22Rv1 (cell line): ENCODE results near the gene RHOC.
"Not testable (repeated sequence)": the region's sequence is repeated elsewhere in the genome, so short reads cannot be mapped to it uniquely, and the experiment has no call there.

Source experiments
- H3K27ac ChIP-seq: fragments of 450-650 bp; 2 replicates; pipeline ENCODE4 v1.5.1; 2017
- ZFX ChIP-seq: fragments of 450-650 bp; IDR thresholded peaks from 2 replicates; pipeline ENCODE4 v1.6.1; 2017; ENCODE audit warnings: antibody characterized with exemption, borderline replicate concordance
- TF ChIP-seq, protein P1 (sequence below): fragments of 450-650 bp; IDR thresholded peaks from 2 replicates; pipeline ENCODE4 v1.5.1; 2017; ENCODE audit warnings: mild to moderate bottlenecking

Gene RHOC

DNA sequence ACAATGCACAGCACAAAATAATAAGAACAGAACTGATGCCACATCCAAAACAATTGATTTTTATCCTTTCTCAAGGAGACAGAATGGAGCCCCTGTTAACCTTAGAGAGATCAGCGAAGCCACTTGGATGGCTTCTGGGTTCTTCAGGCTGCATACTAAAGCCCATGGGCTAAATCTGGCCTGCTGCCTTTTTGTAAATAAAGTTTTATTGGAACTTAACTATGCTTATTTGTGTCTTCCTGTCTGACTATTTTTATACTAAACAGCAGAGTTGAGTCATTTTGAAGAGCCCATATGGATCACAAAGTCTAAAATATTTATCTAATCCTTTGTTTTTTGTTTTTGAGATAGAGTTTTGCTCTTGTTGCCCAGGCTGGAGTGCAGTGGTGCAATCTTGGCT, 24.5 kb upstream of the RHOC start:
- TF ChIP-seq, protein P1, sequence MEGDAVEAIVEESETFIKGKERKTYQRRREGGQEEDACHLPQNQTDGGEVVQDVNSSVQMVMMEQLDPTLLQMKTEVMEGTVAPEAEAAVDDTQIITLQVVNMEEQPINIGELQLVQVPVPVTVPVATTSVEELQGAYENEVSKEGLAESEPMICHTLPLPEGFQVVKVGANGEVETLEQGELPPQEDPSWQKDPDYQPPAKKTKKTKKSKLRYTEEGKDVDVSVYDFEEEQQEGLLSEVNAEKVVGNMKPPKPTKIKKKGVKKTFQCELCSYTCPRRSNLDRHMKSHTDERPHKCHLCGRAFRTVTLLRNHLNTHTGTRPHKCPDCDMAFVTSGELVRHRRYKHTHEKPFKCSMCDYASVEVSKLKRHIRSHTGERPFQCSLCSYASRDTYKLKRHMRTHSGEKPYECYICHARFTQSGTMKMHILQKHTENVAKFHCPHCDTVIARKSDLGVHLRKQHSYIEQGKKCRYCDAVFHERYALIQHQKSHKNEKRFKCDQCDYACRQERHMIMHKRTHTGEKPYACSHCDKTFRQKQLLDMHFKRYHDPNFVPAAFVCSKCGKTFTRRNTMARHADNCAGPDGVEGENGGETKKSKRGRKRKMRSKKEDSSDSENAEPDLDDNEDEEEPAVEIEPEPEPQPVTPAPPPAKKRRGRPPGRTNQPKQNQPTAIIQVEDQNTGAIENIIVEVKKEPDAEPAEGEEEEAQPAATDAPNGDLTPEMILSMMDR, result no peak
- no peak for TF ChIP-seq ZFX
- no peak overlapping the region for H3K27ac ChIP-seq

DNA sequence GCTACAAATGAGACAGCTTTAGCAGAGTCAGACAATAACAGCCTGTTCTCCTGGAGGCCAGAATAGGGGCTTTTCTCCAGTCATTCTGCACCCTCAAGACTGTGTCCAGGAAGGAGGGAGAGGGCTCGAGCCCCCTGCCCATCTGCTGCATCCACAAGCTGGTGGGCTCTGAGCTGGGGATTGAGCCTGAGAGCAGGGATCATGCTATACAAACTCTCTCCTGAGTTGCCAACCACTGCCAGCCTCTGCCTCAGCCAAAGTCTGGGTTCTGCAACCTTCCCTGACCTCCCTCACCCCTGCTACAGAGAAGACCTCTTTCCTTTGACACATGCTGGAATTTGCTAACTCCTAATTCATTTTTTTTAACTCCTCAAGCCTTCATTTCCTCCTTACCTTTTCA, 23.0 kb upstream of the RHOC start:
- H3K27ac ChIP-seq, result no peak overlapping the region
- no peak for TF ChIP-seq ZFX
- TF ChIP-seq, protein P1, result no peak

DNA sequence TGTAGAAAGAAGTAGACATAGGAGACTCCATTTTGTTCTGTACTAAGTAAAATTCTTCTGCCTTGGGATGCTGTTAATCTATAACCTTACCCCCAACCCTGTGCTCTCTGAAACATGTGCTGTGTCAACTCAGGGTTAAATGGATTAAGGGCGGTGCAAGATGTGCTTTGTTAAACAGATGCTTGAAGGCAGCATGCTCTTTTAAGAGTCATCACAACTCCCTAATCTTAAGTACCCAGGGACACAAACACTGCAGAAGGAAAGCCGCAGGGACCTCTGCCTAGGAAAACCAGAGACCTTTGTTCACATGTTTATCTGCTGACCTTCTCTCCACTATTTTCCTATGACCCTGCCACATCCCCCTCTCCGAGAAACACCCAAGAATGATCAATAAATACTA, 22.1 kb upstream of the RHOC start:
- not testable (repeated sequence) for H3K27ac ChIP-seq

DNA sequence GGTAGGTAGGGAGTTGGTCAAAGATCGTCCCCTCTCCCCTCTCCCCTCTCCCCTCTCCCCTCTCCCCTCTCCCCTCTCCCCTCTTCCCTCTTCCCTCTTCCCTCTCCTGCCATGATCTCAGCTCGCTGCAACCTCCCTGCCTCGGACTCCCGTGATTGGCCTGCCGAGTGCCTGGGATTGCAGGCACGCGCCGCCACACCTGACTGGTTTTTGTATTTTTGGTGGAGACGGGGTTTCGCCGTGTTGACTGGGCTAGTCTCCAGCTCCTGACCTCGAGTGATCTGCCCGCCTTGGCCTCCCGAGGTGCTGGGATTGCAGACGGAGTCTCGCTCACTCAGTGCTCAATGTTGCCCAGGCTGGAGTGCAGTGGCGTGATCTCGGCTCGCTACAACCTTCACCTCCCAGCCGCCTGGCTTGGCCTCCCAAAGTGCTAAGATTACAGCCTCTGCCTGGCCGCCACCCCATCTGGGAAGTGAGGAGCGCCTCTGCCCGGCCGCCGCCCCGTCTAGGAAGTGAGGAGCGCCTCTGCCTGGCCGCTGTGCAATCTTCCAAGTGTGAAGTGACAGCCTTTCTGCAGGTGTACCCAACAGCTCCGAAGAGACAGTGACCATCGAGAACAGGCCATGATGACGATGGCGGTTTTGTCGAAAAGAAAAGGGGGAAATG, 21.5 kb upstream of the RHOC start:
- not testable (repeated sequence) for H3K27ac ChIP-seq

DNA sequence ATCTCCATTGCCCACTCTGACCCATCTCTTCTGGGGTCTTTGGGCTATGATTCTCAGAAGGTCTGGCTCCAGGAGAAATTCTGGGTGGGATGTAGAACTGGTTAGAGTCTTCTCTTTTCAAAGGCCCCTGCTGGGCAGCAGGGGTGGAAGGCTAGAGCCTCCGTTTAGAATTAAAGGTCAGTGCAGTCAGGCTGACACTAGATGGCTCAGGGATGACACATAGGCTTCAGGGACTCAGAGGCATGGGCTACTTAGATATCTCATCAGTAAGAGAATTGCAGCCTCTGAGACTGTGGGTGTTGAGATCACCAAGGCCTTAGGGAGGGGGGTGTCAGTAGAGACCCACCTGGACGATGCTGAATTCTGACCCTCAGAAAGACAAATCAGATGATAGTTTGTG, 20.8 kb upstream of the RHOC start:
- TF ChIP-seq, protein P1, result no peak
- no peak for TF ChIP-seq ZFX
- no peak overlapping the region for H3K27ac ChIP-seq

DNA sequence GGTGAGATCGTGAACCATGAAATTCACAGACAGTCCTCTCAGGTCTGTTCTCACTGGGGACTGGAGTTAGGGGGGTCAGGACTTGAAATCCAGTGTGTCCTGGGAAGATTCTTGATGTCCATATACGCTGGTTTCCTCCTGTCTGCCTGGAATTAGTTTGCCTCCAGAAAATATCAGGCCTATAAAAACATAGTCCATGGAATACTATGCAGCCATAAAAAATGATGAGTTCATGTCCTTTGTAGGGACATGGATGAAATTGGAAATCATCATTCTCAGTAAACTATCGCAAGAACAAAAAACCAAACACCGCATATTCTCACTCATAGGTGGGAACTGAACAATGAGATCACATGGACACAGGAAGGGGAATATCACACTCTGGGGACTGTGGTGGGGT, 17.3 kb upstream of the RHOC start:
- H3K27ac ChIP-seq, result not testable (repeated sequence)

DNA sequence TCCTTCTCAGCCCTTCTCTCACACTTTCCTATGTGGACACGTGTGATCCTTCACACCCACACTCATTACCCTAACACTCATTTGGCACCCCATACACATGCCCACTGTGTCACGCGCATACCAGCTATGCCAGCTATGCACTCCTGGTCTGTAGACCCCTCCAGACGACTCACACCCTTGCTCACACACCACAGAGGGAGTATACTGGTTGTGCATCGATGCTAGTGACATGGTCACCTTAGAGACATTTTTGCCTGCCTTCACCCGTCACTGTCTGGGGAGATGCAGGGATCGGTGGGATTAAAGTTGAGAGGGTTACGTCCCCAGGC, 16.5 kb upstream of the RHOC start:
- H3K27ac ChIP-seq, result no peak overlapping the region
- TF ChIP-seq, protein P1, result no peak
- TF ChIP-seq ZFX, result no peak

DNA sequence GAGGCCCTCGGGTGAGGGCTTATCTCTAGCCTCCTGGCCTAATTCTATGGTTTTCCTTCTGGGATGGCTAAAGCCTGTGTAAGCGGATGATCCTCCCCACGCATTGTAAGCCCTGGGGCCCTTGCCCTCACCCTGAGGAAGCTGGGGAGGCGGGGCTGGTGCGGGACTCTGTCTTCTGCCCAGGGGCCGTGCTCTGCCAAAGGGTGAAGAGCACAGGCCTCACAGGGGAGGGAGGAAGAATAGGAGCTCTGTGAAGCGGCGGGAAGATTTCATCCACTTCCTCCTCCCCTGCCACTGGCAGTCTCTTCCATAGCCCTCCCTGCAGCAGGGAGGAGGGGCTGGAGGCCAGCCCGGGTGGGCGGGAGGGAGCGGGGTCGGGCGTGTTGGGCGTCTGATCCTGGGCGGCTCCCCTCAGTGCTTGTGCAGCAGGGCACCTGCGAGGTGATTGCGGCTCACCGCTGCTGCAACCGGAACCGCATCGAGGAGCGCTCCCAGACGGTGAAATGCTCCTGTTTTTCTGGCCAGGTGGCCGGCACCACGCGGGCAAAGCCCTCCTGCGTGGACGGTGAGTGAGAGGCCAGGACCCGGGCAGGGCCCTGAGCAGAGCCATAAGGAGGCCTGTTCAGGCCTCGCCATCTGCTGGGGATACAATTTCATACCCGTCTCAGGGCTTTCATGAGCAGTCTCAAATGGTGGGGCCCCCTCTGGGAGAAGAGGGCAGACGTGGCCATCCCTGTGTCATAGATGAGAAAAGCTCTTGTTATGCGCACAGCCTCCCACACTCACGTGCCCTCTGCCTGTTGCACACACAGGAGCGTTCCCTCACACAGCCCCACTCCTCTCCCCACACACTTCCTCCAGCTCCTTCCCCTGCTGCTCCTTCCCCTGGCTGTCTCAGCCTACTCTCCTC, 15.9 kb upstream of the RHOC start:
- TF ChIP-seq, protein P1, result no peak
- no peak for TF ChIP-seq ZFX

DNA sequence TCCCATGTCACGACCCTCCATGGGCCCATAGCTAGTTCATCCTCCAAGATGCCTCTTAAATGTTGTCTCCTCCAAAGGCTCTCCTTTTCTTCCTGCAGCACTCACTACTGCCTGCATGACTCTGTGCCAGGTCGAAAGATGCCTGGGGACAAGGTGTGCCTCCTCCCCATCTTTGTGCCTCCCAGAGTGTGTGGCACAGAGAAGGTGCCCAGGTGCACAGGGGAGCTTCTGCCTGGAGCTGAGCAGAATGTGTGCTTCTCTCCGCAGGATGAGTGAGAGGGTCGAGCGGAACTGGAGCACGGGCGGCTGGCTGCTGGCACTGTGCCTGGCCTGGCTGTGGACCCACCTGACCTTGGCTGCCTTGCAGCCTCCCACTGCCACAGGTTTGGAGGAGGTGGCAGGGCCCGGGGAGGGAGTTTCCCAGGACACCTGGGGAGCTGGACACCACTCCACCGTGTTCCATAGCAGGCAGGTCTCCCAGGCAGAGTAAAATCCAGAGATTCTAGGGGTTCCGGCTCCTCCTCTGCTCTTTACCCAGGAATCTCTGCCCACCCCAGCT, 15.1 kb upstream of the RHOC start:
- H3K27ac ChIP-seq, result no peak overlapping the region
- TF ChIP-seq, protein P1, result no peak
- no peak for TF ChIP-seq ZFX

More for the DNA sequence above, 15.9 kb upstream of the RHOC start:
- H3K27ac ChIP-seq, result no peak overlapping the region

DNA sequence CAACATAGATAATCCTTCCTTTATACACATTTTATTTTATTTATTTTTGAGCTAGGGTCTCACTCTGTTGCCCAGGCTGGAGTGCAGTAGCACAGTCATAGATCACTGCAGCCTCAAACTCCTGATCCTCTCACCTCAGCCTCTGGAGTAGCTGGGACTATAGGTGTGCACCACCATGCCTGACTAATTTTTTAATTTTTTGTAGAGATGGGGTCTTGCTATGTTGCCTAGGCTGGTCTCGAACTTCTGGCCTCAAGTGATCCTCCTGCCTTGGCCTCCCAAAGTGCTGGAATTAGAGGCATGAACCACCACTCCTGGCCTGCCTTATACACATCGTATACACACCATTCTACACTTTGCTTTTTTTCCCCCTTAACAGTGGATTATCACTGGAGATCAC, 14.4 kb upstream of the RHOC start:
- not testable (repeated sequence) for H3K27ac ChIP-seq
